Measurements from ENCODE around the gene MOK.

DNA sequence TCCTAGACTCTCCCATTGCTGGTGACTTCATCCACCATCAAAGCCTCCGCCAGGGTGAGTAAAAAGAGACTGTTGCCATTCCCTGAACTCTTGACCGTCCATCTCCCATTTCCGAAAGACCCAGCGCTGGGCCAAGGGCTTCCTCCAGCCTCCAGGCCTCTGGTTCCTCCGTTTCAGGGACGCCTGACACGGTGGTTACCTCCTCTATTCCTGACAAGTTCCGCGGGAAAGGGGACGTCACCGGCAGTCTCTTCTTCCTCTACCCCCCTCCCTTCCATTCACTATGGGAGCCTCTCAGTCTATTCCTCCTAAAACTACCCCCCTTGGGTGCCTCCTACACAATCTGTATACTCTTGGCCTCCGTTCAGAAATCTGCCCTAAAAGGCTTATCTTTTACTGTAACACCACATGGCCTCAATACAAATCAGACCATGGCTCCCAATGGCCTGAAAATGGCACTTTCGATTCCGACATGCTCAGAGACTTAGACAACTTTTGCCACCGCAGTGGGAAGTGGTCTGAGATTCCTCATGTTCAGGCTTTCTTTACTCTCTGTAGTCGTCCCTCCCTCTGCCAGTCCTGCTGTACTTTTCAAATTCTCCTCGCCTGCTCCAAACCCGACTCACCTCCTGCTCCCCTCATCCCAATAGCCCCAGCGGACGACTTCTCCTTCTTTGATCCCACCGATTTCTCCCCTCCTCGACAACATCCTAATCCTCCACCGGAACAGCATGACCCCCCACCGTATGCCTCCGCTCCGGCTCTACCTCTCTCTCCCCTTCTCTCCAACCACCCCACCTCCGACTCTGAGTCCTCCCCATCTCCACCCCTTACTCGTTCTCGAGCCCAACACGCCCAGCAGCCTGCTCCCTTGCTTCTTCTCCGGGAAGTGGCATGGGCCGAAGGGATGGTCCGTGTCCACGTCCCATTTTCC is 70.4 kb downstream of the MOK start:
- TF ChIP-seq, protein P1, sequence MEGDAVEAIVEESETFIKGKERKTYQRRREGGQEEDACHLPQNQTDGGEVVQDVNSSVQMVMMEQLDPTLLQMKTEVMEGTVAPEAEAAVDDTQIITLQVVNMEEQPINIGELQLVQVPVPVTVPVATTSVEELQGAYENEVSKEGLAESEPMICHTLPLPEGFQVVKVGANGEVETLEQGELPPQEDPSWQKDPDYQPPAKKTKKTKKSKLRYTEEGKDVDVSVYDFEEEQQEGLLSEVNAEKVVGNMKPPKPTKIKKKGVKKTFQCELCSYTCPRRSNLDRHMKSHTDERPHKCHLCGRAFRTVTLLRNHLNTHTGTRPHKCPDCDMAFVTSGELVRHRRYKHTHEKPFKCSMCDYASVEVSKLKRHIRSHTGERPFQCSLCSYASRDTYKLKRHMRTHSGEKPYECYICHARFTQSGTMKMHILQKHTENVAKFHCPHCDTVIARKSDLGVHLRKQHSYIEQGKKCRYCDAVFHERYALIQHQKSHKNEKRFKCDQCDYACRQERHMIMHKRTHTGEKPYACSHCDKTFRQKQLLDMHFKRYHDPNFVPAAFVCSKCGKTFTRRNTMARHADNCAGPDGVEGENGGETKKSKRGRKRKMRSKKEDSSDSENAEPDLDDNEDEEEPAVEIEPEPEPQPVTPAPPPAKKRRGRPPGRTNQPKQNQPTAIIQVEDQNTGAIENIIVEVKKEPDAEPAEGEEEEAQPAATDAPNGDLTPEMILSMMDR (IDR thresholded peaks at IDR 0.05) = no peak
- TF ChIP-seq POLR2A (IDR thresholded peaks at IDR 0.05) (no peak), POLR2AphosphoS5 (IDR thresholded peaks at IDR 0.05) (no peak)
